HG03378 (cell line): ENCODE results near the gene GAD2.

ENCODE experiments used
- ATAC-seq: cut with Tn5 transposase; IDR thresholded peaks from one replicate; pipeline ENCODE4 v1.9.1; 2021; ENCODE audit warnings: mild to moderate bottlenecking, moderate library complexity; ENCODE audit not compliant: unreplicated experiment

The GAD2 gene

GRCh38 chr10:26216585-26217395, at the start of gene GAD2:
Gene GAD2 (plus strand): TSS chr10:26216774. CDS start chr10:26216810, 36 bp downstream.
- no peak for ATAC-seq

GRCh38 chr10:26169466-26169865, 47.1 kb upstream of the GAD2 start:
- ATAC-seq = no peak

- no peak for ATAC-seq
Measured at GRCh38 chr10:26172131-26172530, 44.4 kb upstream of the GAD2 start.

GRCh38 chr10:26173837-26174236, 42.7 kb upstream of the GAD2 start:
- ATAC-seq = no peak

GRCh38 chr10:26177341-26177740, 39.2 kb upstream of the GAD2 start:
- ATAC-seq = no peak

- ATAC-seq = no peak
Measured at GRCh38 chr10:26194275-26194674, 22.3 kb upstream of the GAD2 start.

GRCh38 chr10:26197248-26197647, 19.3 kb upstream of the GAD2 start:
- ATAC-seq = no peak

GRCh38 chr10:26198119-26198518, 18.5 kb upstream of the GAD2 start:
- ATAC-seq = no peak

- ATAC-seq = no peak
Measured at GRCh38 chr10:26199841-26200240, 16.7 kb upstream of the GAD2 start.

GRCh38 chr10:26205223-26205622, 11.4 kb upstream of the GAD2 start:
- no peak for ATAC-seq

- ATAC-seq = no peak
Measured at GRCh38 chr10:26211781-26212444, 4.7 kb upstream of the GAD2 start.

GRCh38 chr10:26212511-26212910, 4.1 kb upstream of the GAD2 start:
- no peak for ATAC-seq

GRCh38 chr10:26213157-26213800, 3.3 kb upstream of the GAD2 start:
- no peak for ATAC-seq

- ATAC-seq = no peak
Measured at GRCh38 chr10:26214004-26214403, 2.6 kb upstream of the GAD2 start.

GRCh38 chr10:26214551-26215395, 1.8 kb upstream of the GAD2 start:
- no peak for ATAC-seq

- ATAC-seq = no peak
Measured at GRCh38 chr10:26215396-26215934, 1.1 kb upstream of the GAD2 start.

GRCh38 chr10:26215935-26216584, 514 bp upstream of the GAD2 start:
- ATAC-seq = no peak

GRCh38 chr10:26217396-26218086, 967 bp downstream of the GAD2 start:
- no peak for ATAC-seq

GRCh38 chr10:26219676-26220075, 3.1 kb downstream of the GAD2 start:
- no peak for ATAC-seq

GRCh38 chr10:26220901-26221300, 4.3 kb downstream of the GAD2 start:
- ATAC-seq = no peak
